Measurements from ENCODE around the gene ZNF618.
"Not testable (repeated sequence)": the region's sequence is repeated elsewhere in the genome, so short reads cannot be mapped to it uniquely, and the experiment has no call there.

The ZNF618 gene

GRCh38 chr9:114080773-114081440, 204.8 kb downstream of the ZNF618 start:
- DNase-seq (ENCODE audit: low read depth): no peak
- in situ Hi-C loops (cut with HindIII; ENCODE audit: low sequenced_read_pairs): no loop called here
- no peak for TF ChIP-seq CTCF (IDR thresholded peaks at IDR 0.05; ENCODE audit: low read depth, low read length, missing control alignments)
- no peak overlapping the region for H3K4me3 ChIP-seq (ENCODE audit: low read depth, low read length)

GRCh38 chr9:114081441-114082016, 205.4 kb downstream of the ZNF618 start:
- in situ Hi-C loops (cut with HindIII; ENCODE audit: low sequenced_read_pairs): no loop called here
- TF ChIP-seq CTCF (IDR thresholded peaks at IDR 0.05; ENCODE audit: low read depth, low read length, missing control alignments): no peak
- H3K4me3 ChIP-seq (ENCODE audit: low read depth, low read length): no peak overlapping the region
- no peak for DNase-seq (ENCODE audit: low read depth)

DNA sequence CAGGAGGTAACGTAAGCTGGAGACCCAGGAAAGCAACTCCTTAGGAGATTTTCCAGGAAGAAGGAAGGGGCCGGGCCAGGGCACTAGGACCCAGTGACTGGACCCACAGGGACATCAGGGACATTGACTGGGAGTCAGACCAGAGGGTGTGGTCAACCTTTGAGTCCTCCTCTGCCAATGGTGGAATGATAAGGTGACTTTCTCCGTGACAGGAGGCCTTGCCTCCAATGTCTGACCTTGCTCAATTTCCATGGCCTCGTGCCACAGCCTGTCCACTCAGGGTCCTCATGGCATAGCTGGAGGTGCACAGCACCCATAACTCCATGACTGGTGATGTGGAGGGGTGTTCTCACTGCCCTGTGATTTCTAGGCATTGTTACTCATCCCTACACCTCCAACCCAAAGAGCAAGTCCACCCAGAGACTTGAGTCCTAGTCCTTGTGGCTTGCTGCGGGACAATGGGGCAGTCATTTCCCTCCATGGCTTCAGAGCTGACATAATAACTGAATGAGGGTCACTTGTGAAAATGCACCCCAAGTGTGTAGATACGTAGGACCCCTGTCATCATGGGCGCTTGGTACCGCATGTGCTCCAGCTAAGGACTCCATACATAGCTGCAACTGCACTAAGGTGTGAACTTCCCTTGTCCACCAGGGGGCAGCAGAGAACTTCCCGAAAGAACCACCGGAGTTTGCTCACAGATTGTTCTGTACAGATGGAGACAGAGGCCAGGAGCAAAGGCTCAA, 206.1 kb downstream of the ZNF618 start:
- no peak overlapping the region for H3K4me3 ChIP-seq (ENCODE audit: low read depth, low read length)
- peak; percentile 80 for DNase-seq (ENCODE audit: low read depth)
- in situ Hi-C loops (cut with HindIII; ENCODE audit: low sequenced_read_pairs): no loop called here
- TF ChIP-seq CTCF (IDR thresholded peaks at IDR 0.05; ENCODE audit: low read depth, low read length, missing control alignments): peak; percentile 92

- not testable (repeated sequence) for DNase-seq (ENCODE audit: low read depth)
Observed at GRCh38 chr9:114082763-114083412, 206.8 kb downstream of the ZNF618 start.

DNA sequence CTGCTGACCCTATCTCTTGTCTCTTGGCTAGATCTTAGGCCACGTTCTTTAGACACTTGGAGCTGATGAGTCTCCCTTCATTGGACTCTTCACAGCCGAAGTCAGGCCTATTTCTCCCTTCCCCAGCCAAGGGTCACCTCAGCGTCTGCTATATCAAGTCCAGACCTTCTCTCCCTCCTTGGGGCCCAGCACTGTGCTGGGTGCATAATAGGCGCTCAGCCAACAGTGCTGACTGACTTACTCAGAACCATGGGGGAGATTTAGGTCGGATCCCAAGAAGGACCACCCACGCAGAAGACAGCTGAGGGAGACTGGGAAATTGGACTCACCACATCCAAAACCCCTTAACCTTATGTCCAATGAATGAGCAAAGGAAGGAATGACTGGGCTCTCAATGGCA, 207.6 kb downstream of the ZNF618 start:
- DNase-seq (ENCODE audit: low read depth): no peak
- in situ Hi-C loops (cut with HindIII; ENCODE audit: low sequenced_read_pairs): no loop called here
- H3K4me3 ChIP-seq (ENCODE audit: low read depth, low read length): no peak overlapping the region
- no peak for TF ChIP-seq CTCF (IDR thresholded peaks at IDR 0.05; ENCODE audit: low read depth, low read length, missing control alignments)

More at GRCh38 chr9:114082763-114083412, 206.8 kb downstream of the ZNF618 start:
- in situ Hi-C loops (cut with HindIII; ENCODE audit: low sequenced_read_pairs); H3K4me3 ChIP-seq (ENCODE audit: low read depth, low read length): not testable (repeated sequence)

DNA sequence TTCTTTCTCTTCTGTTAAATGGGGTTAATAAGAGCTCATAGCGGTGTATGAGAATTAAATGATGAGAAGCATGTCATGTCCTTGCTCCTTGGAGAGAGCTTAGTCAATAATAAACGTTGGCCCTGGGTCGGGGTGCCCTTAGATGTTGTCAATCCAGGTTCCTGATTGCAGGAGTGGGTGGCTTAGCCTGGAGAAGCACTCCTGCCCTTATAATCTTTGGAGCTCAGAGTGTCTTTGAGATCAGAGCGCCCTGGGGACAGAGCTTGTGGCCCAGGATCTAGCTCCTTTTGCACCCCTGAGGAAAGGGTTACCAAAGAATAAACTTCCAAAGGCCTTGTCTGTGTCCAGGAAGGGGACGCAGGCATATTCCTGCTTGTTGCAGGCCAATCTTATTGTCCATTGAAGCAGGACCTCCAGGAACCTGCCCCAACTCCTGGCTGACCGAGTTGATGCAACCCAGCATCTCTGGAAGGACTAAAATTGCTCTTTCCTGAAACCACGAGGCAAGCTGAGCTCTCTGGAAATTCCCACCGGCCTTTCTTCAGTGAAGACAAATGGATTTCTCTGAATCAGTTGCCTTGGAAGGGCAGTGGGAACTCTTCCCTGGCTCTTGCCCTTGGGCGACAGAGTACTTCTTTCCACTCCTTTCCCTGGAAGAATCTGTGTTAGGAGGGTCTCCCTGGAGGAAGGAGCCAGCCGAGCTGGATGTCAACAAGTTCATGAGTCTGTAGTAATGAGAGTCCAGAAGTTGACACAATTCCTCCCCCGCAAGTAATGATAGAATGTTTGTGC, 208.4 kb downstream of the ZNF618 start:
- no peak for TF ChIP-seq CTCF (IDR thresholded peaks at IDR 0.05; ENCODE audit: low read depth, low read length, missing control alignments)
- in situ Hi-C loops (cut with HindIII; ENCODE audit: low sequenced_read_pairs): no loop called here
- no peak for DNase-seq (ENCODE audit: low read depth)
- H3K4me3 ChIP-seq (ENCODE audit: low read depth, low read length): no peak overlapping the region

Measured in astrocyte of the cerebellum (primary cell).